Naive thymus-derived CD4-positive, alpha-beta T cell (primary cell): Measurements from ENCODE around the gene SNAP23. TPM values are rescaled to one million over a fixed set of nuclear protein-coding genes. Genes with fewer than 3 reads are reported as not detected.

ENCODE experiments used
- ATAC-seq: fragments of 150-1000 bp; cut with Tn5 transposase; 2 replicates; pipeline ENCODE4 v1.10.0; 2021; ENCODE audit warnings: mild to moderate bottlenecking, moderate library complexity
- CTCF ChIA-PET: fragments of 350-600 bp; sonication (Branson Sonifier 250); formaldehyde crosslinking; loops from one replicate; lab custom pipeline; 2021; ENCODE audit warnings: antibody characterized with exemption; lab: Charles Lee
- POLR2A ChIA-PET: fragments of 350-600 bp; sonication (Branson Sonifier 250); formaldehyde crosslinking; loops from one replicate; lab custom pipeline; 2021; ENCODE audit warnings: antibody characterized with exemption, inconsistent platforms; lab: Charles Lee
- DNase-seq, 9 donors: peaks; one replicate each; pipeline versions ENCODE4 v3.0.0 to v3.0.0-alpha.2; 2020 to 2022; ENCODE audit warnings: mixed read lengths in 1 of 9
- H3K27ac ChIP-seq: one replicate; pipeline ENCODE4 v1.7.0; 2013; ENCODE audit warnings: mild to moderate bottlenecking, low read depth, low read length, moderate library complexity
- H3K27me3 ChIP-seq, 2 donors: one replicate each; pipeline ENCODE4 v1.7.0; 2013; ENCODE audit warnings: low read length in 2 of 2, mild to moderate bottlenecking in 2 of 2, moderate library complexity in 2 of 2; ENCODE audit not compliant: control insufficient read depth in 2 of 2, insufficient read depth in 2 of 2
- H3K36me3 ChIP-seq, 3 experiments: 1 replicate in 2 of 3; 2 replicates in 1 of 3; pipeline ENCODE4 v1.7.0; 2013; ENCODE audit warnings: low read length in 3 of 3, mild to moderate bottlenecking in 3 of 3, moderate library complexity in 1 of 3; ENCODE audit not compliant: insufficient read depth in 3 of 3, control insufficient read depth in 2 of 3
- H3K4me1 ChIP-seq, 2 donors: one replicate each; pipeline ENCODE4 v1.7.0; 2013; ENCODE audit warnings: low read length in 2 of 2, mild to moderate bottlenecking in 2 of 2, moderate library complexity in 1 of 2; ENCODE audit not compliant: control insufficient read depth in 2 of 2, insufficient read depth in 2 of 2
- H3K4me3 ChIP-seq: 2 replicates; pipeline ENCODE4 v1.7.0; 2013; ENCODE audit warnings: mild to moderate bottlenecking, low read length
- H3K9me3 ChIP-seq, 3 experiments: 1 replicate in 2 of 3; 2 replicates in 1 of 3; pipeline ENCODE4 v1.7.0; 2013; ENCODE audit warnings: low read length in 3 of 3; ENCODE audit not compliant: control insufficient read depth in 2 of 3
- H3K27ac Mint-ChIP-seq, 9 donors: one replicate each; pipeline ENCODE4 v1.8.0; 2020 to 2022; ENCODE audit warnings: mixed read lengths in 9 of 9, mild to moderate bottlenecking in 8 of 9, moderate library complexity in 5 of 9, inconsistent platforms in 2 of 9
- H3K27me3 Mint-ChIP-seq, 5 donors: one replicate each; pipeline ENCODE4 v1.8.0; 2021 to 2022; ENCODE audit warnings: mixed read lengths in 5 of 5, mild to moderate bottlenecking in 1 of 5
- H3K36me3 Mint-ChIP-seq, 5 donors: one replicate each; pipeline ENCODE4 v1.8.0; 2020 to 2022; ENCODE audit warnings: mixed read lengths in 5 of 5, mild to moderate bottlenecking in 3 of 5, inconsistent platforms in 1 of 5
- H3K4me1 Mint-ChIP-seq, 7 donors: one replicate each; pipeline ENCODE4 v1.8.0; 2020 to 2022; ENCODE audit warnings: mixed read lengths in 7 of 7, mild to moderate bottlenecking in 3 of 7, inconsistent platforms in 1 of 7
- H3K4me3 Mint-ChIP-seq, 10 donors: one replicate each; pipeline ENCODE4 v1.8.0; 2020 to 2022; ENCODE audit warnings: mild to moderate bottlenecking in 10 of 10, mixed read lengths in 10 of 10, moderate library complexity in 6 of 10, inconsistent platforms in 2 of 10
- H3K9me3 Mint-ChIP-seq, 11 donors: one replicate each; pipeline ENCODE4 v1.8.0; 2020 to 2022; ENCODE audit warnings: mixed read lengths in 11 of 11, mild to moderate bottlenecking in 4 of 11, inconsistent platforms in 1 of 11, moderate library complexity in 1 of 11
- intact Hi-C, 2 donors: fragments of 100-400 bp; cut with micrococcal nuclease; formaldehyde crosslinking; loops; one replicate each; pipeline ENCODE4 v1.15.1; 2023
- polyA plus RNA-seq, 2 donors: library from polyadenylated mRNA; unstranded; fragments of 300-500 nt; fragmentation: Illumina TruSeq; gene quantifications; one replicate each; pipeline ENCODE4 v1.2.3, GENCODE V29; 2021
- total RNA-seq, 6 experiments: library from RNA in 5 of 6; stranded (reverse) in 5 of 6; gene quantifications; 1 replicate in 5 of 6; 2 replicates in 1 of 6; pipeline ENCODE4 v1.2.3 and lab custom pipeline; 2021 to 2026

SNAP23 gene
- total and polyA plus RNA-seq, 7 experiments from 2014 or later: 60.0 to 80.0 (median 70.6) TPM

GRCh38 chr15:42491539-42492225, 3.8 kb upstream of the SNAP23 start:
- intact Hi-C loops: loop anchor here (1.0 to 10.0 kb wide), 11 partner anchors 19 to 1303 kb away; partner anchors contain the start of genes CDAN1 (in 1 of the 2), CHP1 (in 1 of the 2), EXD1 (in 1 of the 2) and GANC (in 1 of the 2)

GRCh38 chr15:42493679-42494078, 1.8 kb upstream of the SNAP23 start:
- Histone ChIP-seq H3K27ac (peak overlapping the region; percentile 4), H3K27me3 (no peaks in the 10 kb centered on the region), H3K4me1 (peaks cover 14 to 17% of the 10 kb centered on the region in 2 donors), H3K9me3 (no peaks in the 10 kb centered on the region), H3K4me3 (no peak overlapping the region), H3K36me3 (peaks cover 0 to 10% (median 0%) of the 10 kb centered on the region in 3 experiments)
- ChIA-PET CTCF (no interaction called here), POLR2A (interaction anchor here (0.8 to 3.8 kb wide), 4 partner anchors 11 to 101 kb away, joined by 3 to 16 read pairs (median 5); partner anchors contain the start of genes HAUS2 and LRRC57)
- Mint-ChIP-seq H3K27ac (peak overlapping the region; percentile 6 to 99 (median 94)), H3K4me3 (peak overlapping the region; percentile 7 to 99 (median 87)), H3K27me3 (peaks cover 0 to 2% (median 0%) of the 10 kb centered on the region in 5 donors), H3K4me1 (peaks cover 46 to 88% (median 72%) of the 10 kb centered on the region in 7 donors), H3K36me3 (peaks cover 0 to 9% (median 0%) of the 10 kb centered on the region in 5 donors), H3K9me3 (peaks cover 0 to 4% (median 0%) of the 10 kb centered on the region in 11 donors)
- DNase-seq (no peak), ATAC-seq (no peak)
- intact Hi-C loops: loop anchor here (5.0 to 10.0 kb wide), 4 partner anchors 159 to 1301 kb away; partner anchors contain the start of genes CHP1 (in 1 of the 2), EXD1 (in 1 of the 2), SERF2 (in 1 of the 2) and TTBK2 (in 1 of the 2)

More at GRCh38 chr15:42491539-42492225, 3.8 kb upstream of the SNAP23 start:
- CTCF ChIA-PET: no interaction called here
- POLR2A ChIA-PET: interaction anchor here (0.6 to 3.8 kb wide), 22 partner anchors 9 to 1900 kb away, joined by 3 to 16 read pairs (median 4); partner anchors contain the start of genes GANC, HAUS2, LRRC57 and TMEM87A
- H3K27me3 ChIP-seq: no peaks in the 10 kb centered on the region
- peaks cover 13 to 14% of the 10 kb centered on the region in 2 donors for H3K4me1 ChIP-seq
- DNase-seq: no peak
- peak overlapping the region; percentile 88 for H3K4me3 ChIP-seq
- H3K4me3 Mint-ChIP-seq: peak overlapping the region; percentile 94 to 100 (median 99)
- peak overlapping the region; percentile 98 to 99 (median 99) for H3K27ac Mint-ChIP-seq
- peaks cover 0 to 2% (median 0%) of the 10 kb centered on the region in 5 donors for H3K27me3 Mint-ChIP-seq
- H3K36me3 Mint-ChIP-seq: peaks cover 0 to 9% (median 0%) of the 10 kb centered on the region in 5 donors
- H3K4me1 Mint-ChIP-seq: peaks cover 49 to 85% (median 69%) of the 10 kb centered on the region in 7 donors
- H3K9me3 Mint-ChIP-seq: peaks cover 0 to 4% (median 0%) of the 10 kb centered on the region in 11 donors
- peaks cover 0 to 10% (median 0%) of the 10 kb centered on the region in 3 experiments for H3K36me3 ChIP-seq
- no peak for ATAC-seq
- no peaks in the 10 kb centered on the region for H3K9me3 ChIP-seq
- peak overlapping the region; percentile 94 for H3K27ac ChIP-seq

- ChIA-PET POLR2A (interaction anchor here (0.6 to 2.2 kb wide), 9 partner anchors 11 to 222 kb away, joined by 3 to 18 read pairs (median 5); partner anchors contain the start of genes GANC, HAUS2, LRRC57 and STARD9), CTCF (interaction anchor here (0.6 to 1.2 kb wide), 2 partner anchors 9 to 35 kb away, joined by 4 read pairs; no protein-coding TSS in a partner anchor)
- no peaks in the 10 kb centered on the region for H3K9me3 ChIP-seq
- peaks cover 14 to 17% of the 10 kb centered on the region in 2 donors for H3K4me1 ChIP-seq
- peak overlapping the region; percentile 88 for H3K4me3 ChIP-seq
- Mint-ChIP-seq H3K4me1 (peaks cover 37 to 89% (median 78%) of the 10 kb centered on the region in 7 donors), H3K27me3 (peaks cover 0 to 2% (median 0%) of the 10 kb centered on the region in 5 donors), H3K9me3 (peaks cover 0 to 4% (median 0%) of the 10 kb centered on the region in 11 donors), H3K4me3 (peak overlapping the region; percentile 94 to 99 (median 97)), H3K36me3 (peaks cover 0 to 9% (median 0%) of the 10 kb centered on the region in 5 donors), H3K27ac (peak overlapping the region; percentile 90 to 99 (median 96))
- intact Hi-C loops: loop anchor here (1.0 to 10.0 kb wide), 7 partner anchors 54 to 1300 kb away; partner anchors contain the start of genes CDAN1 (in 1 of the 2), CHP1 (in 1 of the 2), EXD1 (in 1 of the 2) and SERF2 (in 1 of the 2)
- H3K27me3 ChIP-seq: no peaks in the 10 kb centered on the region
- ATAC-seq: no peak
- peak overlapping the region; percentile 79 for H3K27ac ChIP-seq
- H3K36me3 ChIP-seq: peaks cover 0 to 10% (median 0%) of the 10 kb centered on the region in 3 experiments
- peak in 2 of 9 donors; percentile 4 to 29 for DNase-seq
These were observed 455 bp upstream of the SNAP23 start for GRCh38 chr15:42494998-42495360.

- no peaks in the 10 kb centered on the region for H3K9me3 ChIP-seq
- H3K4me1 ChIP-seq: peaks cover 9 to 15% of the 10 kb centered on the region in 2 donors
- H3K4me1 Mint-ChIP-seq: peaks cover 42 to 81% (median 70%) of the 10 kb centered on the region in 7 donors
- H3K27me3 Mint-ChIP-seq: no peaks in the 10 kb centered on the region
- H3K4me3 ChIP-seq: no peak overlapping the region
- H3K4me3 Mint-ChIP-seq: peak overlapping the region in 6 of 10 donors; percentile 16 to 97 (median 28)
- POLR2A ChIA-PET: no interaction called here
- intact Hi-C loops: loop anchor here in 1 of 2 donors (5.0 to 10.0 kb wide), 2 partner anchors 239 to 1296 kb away; partner anchors contain the start of genes CDAN1 and SERF2
- peaks cover 0 to 4% (median 0%) of the 10 kb centered on the region in 5 donors for H3K36me3 Mint-ChIP-seq
- ATAC-seq: no peak
- peaks cover 0 to 4% (median 0%) of the 10 kb centered on the region in 3 experiments for H3K36me3 ChIP-seq
- no peak overlapping the region for H3K27ac ChIP-seq
- H3K9me3 Mint-ChIP-seq: no peaks in the 10 kb centered on the region
- no peaks in the 10 kb centered on the region for H3K27me3 ChIP-seq
- peak overlapping the region in 8 of 9 donors; percentile 27 to 84 (median 40) for H3K27ac Mint-ChIP-seq
- CTCF ChIA-PET: interaction anchor here (0.8 kb wide), 1 partner anchor 57 kb away, joined by 3 read pairs; no protein-coding TSS in a partner anchor
- DNase-seq: no peak
These were observed 3.0 kb downstream of the SNAP23 start for GRCh38 chr15:42498212-42499068.

- intact Hi-C loops: loop anchor here in 1 of 2 donors (5.0 to 10.0 kb wide), 2 partner anchors 237 to 1295 kb away; partner anchors contain the start of genes CDAN1 and SERF2
- Mint-ChIP-seq H3K27ac (peak overlapping the region in 4 of 9 donors; percentile 10 to 50 (median 43)), H3K4me3 (no peak overlapping the region), H3K36me3 (peaks cover 0 to 4% (median 0%) of the 10 kb centered on the region in 5 donors), H3K27me3 (no peaks in the 10 kb centered on the region), H3K9me3 (no peaks in the 10 kb centered on the region), H3K4me1 (peaks cover 29 to 70% (median 59%) of the 10 kb centered on the region in 7 donors)
- ATAC-seq: no peak
- no peaks in the 10 kb centered on the region for H3K27me3 ChIP-seq
- peaks cover 0 to 4% (median 0%) of the 10 kb centered on the region in 3 experiments for H3K36me3 ChIP-seq
- no peak overlapping the region for H3K27ac ChIP-seq
- H3K4me3 ChIP-seq: no peak overlapping the region
- ChIA-PET CTCF (interaction anchor here (0.7 kb wide), 1 partner anchor 1964 kb away, joined by 3 read pairs; no protein-coding TSS in a partner anchor), POLR2A (interaction anchor here (2.6 kb wide), 1 partner anchor 9 kb away, joined by 9 read pairs; the partner anchor contains the start of gene ZNF106)
- DNase-seq: no peak
- H3K4me1 ChIP-seq: peaks cover under 1 to 4% of the 10 kb centered on the region in 2 donors
- no peaks in the 10 kb centered on the region for H3K9me3 ChIP-seq
These were observed 4.6 kb downstream of the SNAP23 start for GRCh38 chr15:42499858-42500609.
